Keratinocyte (primary cell): ENCODE results near the gene DSG2. TPM values are rescaled to one million over a fixed set of nuclear protein-coding genes. Genes with fewer than 3 reads are reported as not detected.

Experiments used
- DNase-seq: peaks from one replicate; pipeline ENCODE4 v3.0.0-alpha.2; 2011; ENCODE audit warnings: low read depth, missing footprints, low spot score
- FAIRE-seq: peaks from 2 replicates; lab custom pipeline; 2011; peaks lifted over from hg19 to GRCh38; lab: Jason Lieb, UNC
- H2AFZ ChIP-seq: 2 replicates; pipeline ENCODE4 v1.6.0; 2012; ENCODE audit warnings: low read length, control low read depth, inconsistent platforms; ENCODE audit not compliant: control insufficient read depth
- H3K27ac ChIP-seq: 2 replicates; pipeline ENCODE4 v1.5.1; 2011; ENCODE audit warnings: low read length; ENCODE audit not compliant: control insufficient read depth, insufficient read depth
- H3K27me3 ChIP-seq: 3 replicates; pipeline ENCODE4 v1.6.0; 2011; ENCODE audit warnings: low read length; ENCODE audit not compliant: control insufficient read depth, insufficient read depth; ENCODE audit errors: extremely low read depth
- H3K36me3 ChIP-seq, 2 experiments: 2 replicates in 1 of 2; 3 replicates in 1 of 2; pipeline ENCODE4 v1.5.1; 2011; ENCODE audit warnings: low read length in 2 of 2, mild to moderate bottlenecking in 1 of 2; ENCODE audit not compliant: control insufficient read depth in 2 of 2, insufficient read depth in 2 of 2; ENCODE audit errors: extremely low read depth in 1 of 2
- H3K4me1 ChIP-seq: 3 replicates; pipeline ENCODE4 v1.5.1; 2011; ENCODE audit warnings: low read length; ENCODE audit not compliant: control insufficient read depth, insufficient read depth; ENCODE audit errors: extremely low read depth
- H3K4me2 ChIP-seq: 3 replicates; pipeline ENCODE4 v1.6.0; 2011; ENCODE audit warnings: low read depth, low read length; ENCODE audit not compliant: control insufficient read depth, insufficient read depth; ENCODE audit errors: extremely low read depth
- H3K4me3 ChIP-seq, 3 experiments: fragments of 200-600 bp in 1 of 3; sonication (generic) in 1 of 3; 2 replicates in 2 of 3; 3 replicates in 1 of 3; pipeline ENCODE4 v1.5.1; 2011 to 2016; ENCODE audit warnings: low read length in 3 of 3, mild to moderate bottlenecking in 3 of 3, control low read depth in 2 of 3, inconsistent platforms in 1 of 3, low read depth in 1 of 3, mixed read lengths in 1 of 3, mixed run types in 1 of 3, moderate library complexity in 1 of 3; ENCODE audit not compliant: control insufficient read depth in 2 of 3, insufficient read depth in 2 of 3; ENCODE audit errors: extremely low read depth in 1 of 3
- H3K79me2 ChIP-seq: 2 replicates; pipeline ENCODE4 v1.6.0; 2012; ENCODE audit warnings: low read length; ENCODE audit not compliant: control insufficient read depth, insufficient read depth
- H3K9ac ChIP-seq: 3 replicates; pipeline ENCODE4 v1.6.0; 2011; ENCODE audit warnings: low read length; ENCODE audit not compliant: control insufficient read depth, insufficient read depth; ENCODE audit errors: extremely low read depth
- H3K9me1 ChIP-seq: 3 replicates; pipeline ENCODE4 v1.6.0; 2011; ENCODE audit warnings: low read length; ENCODE audit not compliant: control insufficient read depth, insufficient read depth; ENCODE audit errors: extremely low read depth
- H3K9me3 ChIP-seq: 2 replicates; pipeline ENCODE4 v1.5.1; 2012; ENCODE audit warnings: low read depth, low read length; ENCODE audit not compliant: control insufficient read depth
- H4K20me1 ChIP-seq: 3 replicates; pipeline ENCODE4 v1.6.0; 2011; ENCODE audit warnings: low read length; ENCODE audit not compliant: control insufficient read depth, insufficient read depth; ENCODE audit errors: extremely low read depth
- CTCF ChIP-seq, 3 experiments: IDR thresholded peaks in 1 of 3; conservative IDR thresholded peaks in 1 of 3; optimal IDR thresholded peaks in 1 of 3; 2 replicates in 2 of 3; 3 replicates in 1 of 3; pipeline versions ENCODE3 to v1.5.1; 2011; ENCODE audit warnings: low read length in 3 of 3, mild to moderate bottlenecking in 3 of 3, moderate library complexity in 2 of 3, control low read depth in 1 of 3, inconsistent platforms in 1 of 3; ENCODE audit not compliant: insufficient read depth in 2 of 3; ENCODE audit errors: extremely low read depth in 1 of 3
- EZH2 ChIP-seq: IDR thresholded peaks from one replicate; pipeline ENCODE4 v1.6.1; 2012; ENCODE audit warnings: inconsistent platforms, mild to moderate bottlenecking, low read length, moderate library complexity
- dilution Hi-C: fragments of 300-500 bp; cut with MboI; formaldehyde crosslinking; loops from one replicate; pipeline ENCODE4 v1.7.0; 2020; ENCODE audit warnings: low sequenced_read_pairs; ENCODE audit not compliant: extremely low pct_ligation_motif_present
- polyA plus RNA-seq, 5 experiments: library from polyadenylated mRNA; depleted of rRNA in 3 of 5; stranded (reverse) in 3 of 5; stranded (forward) in 1 of 5; unstranded in 1 of 5; fragments of >200 nt; gene quantifications; 1 replicate in 1 of 5; 2 replicates in 3 of 5; 3 replicates in 1 of 5; pipeline versions ENCODE4 v1.2.1 to v1.2.3, GENCODE V29; 2011 to 2012; ENCODE audit warnings: missing spikeins in 2 of 5, low read depth in 1 of 5, low replicate concordance in 1 of 5

Gene DSG2
- polyA plus RNA-seq, 1 donor (not counting 4 experiments of a cell fraction or from before 2014, with no cell fraction given), result 140 TPM

DNA sequence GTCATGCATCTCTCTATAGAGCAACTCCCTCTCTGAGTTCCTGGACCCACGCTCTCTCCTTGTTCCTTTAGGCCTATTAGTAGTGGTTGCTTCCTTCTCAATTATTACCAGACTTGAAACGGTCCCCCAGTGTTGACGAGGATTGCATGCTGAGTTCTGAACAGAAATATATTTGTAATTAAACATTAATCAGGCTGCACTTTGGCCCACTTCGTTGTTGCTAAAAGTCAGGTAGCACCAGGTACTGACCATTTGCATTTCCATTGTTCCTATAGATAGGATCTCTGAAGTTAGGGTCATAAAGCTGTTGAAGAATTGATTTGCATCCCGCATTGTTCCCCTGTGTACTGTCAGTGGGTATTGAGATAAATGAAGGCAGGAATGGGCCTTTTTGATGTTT is 56.8 kb downstream of the DSG2 start:
- H3K9ac ChIP-seq, result no peak overlapping the region
- no peak for TF ChIP-seq CTCF (optimal IDR thresholded peaks at IDR 0.05 in 1 of 3, IDR thresholded peaks at IDR 0.05 in 1 of 3, conservative IDR thresholded peaks at IDR 0.05 in 1 of 3; ENCODE audit: extremely low read depth in 1 of 3, insufficient read depth in 2 of 3, low read length in 3 of 3)
- TF ChIP-seq EZH2, result no peak
- no peak overlapping the region for H3K4me3 ChIP-seq
- DNase-seq, result no peak
- no peak overlapping the region for H3K4me2 ChIP-seq
- H3K36me3 ChIP-seq, result peaks cover 0 to under 1% of the 10 kb centered on the region in 2 experiments
- no peaks in the 10 kb centered on the region for H3K27me3 ChIP-seq
- H4K20me1 ChIP-seq, result no peaks in the 10 kb centered on the region
- dilution Hi-C loops, result no loop called here
- H3K79me2 ChIP-seq, result no peaks in the 10 kb centered on the region
- H3K9me1 ChIP-seq, result no peaks in the 10 kb centered on the region
- no peaks in the 10 kb centered on the region for H3K9me3 ChIP-seq
- H3K27ac ChIP-seq, result no peak overlapping the region
- peaks cover 3% of the 10 kb centered on the region for H3K4me1 ChIP-seq
- H2AFZ ChIP-seq, result no peak overlapping the region
- no peak for FAIRE-seq

DNA sequence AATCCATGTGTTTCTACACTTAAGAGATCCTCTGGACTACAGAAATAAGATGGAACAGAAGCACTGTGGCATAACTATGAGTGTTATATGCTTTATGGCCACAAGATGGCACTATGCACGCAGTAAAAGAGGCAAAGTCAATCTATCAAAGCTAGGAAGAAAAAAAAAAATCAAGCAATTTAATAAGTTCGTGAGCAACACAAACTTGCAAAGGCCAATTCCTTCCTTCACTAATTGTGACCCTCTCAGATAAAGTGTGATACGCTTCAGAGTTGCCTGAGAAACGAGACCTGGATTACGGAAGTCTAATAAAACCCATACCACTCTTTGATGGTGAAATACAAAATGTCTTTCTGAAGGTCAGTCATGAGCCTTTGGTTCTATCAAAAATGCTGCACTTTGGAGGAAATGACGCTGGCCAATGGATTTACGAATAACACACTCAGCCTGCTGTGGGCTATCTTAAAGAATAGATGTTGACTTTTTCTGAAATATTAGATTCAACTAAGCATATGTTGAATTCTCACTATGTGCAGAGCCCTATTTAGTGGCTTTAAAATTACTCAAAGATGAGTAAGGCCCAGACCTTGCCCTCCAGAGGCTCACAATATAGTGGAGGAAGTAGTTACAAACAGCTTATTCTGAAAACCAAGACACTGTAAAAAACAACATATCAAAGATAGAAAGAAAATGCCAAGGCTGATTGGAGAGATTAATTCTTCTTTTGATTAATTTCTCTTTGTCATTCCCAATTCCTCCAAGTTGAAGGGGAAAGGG is 58.2 kb downstream of the DSG2 start:
- H4K20me1 ChIP-seq, result no peaks in the 10 kb centered on the region
- no peaks in the 10 kb centered on the region for H3K36me3 ChIP-seq
- H3K27me3 ChIP-seq, result no peaks in the 10 kb centered on the region
- no peaks in the 10 kb centered on the region for H3K9me1 ChIP-seq
- FAIRE-seq, result peak; percentile 78
- no peak overlapping the region for H3K9ac ChIP-seq
- dilution Hi-C loops, result no loop called here
- H3K4me1 ChIP-seq, result peaks cover 3% of the 10 kb centered on the region
- H3K27ac ChIP-seq, result no peak overlapping the region
- no peaks in the 10 kb centered on the region for H3K79me2 ChIP-seq
- TF ChIP-seq CTCF (optimal IDR thresholded peaks at IDR 0.05 in 1 of 3, IDR thresholded peaks at IDR 0.05 in 1 of 3, conservative IDR thresholded peaks at IDR 0.05 in 1 of 3; ENCODE audit: extremely low read depth in 1 of 3, insufficient read depth in 2 of 3, low read length in 3 of 3) (peak in 2 of 3 experiments; percentile 60 to 76), EZH2 (no peak)
- no peak overlapping the region for H3K4me2 ChIP-seq
- no peak overlapping the region for H3K4me3 ChIP-seq
- no peak overlapping the region for H2AFZ ChIP-seq
- no peaks in the 10 kb centered on the region for H3K9me3 ChIP-seq
- DNase-seq, result peak; percentile 13
